ENCODE results near the gene EIF2B2. TPM values are rescaled to one million over a fixed set of nuclear protein-coding genes. Genes with fewer than 3 reads are reported as not detected.

The EIF2B2 gene
- total RNA-seq, 2 donors from 2014 or later = 32.7 to 39.8 TPM

DNA sequence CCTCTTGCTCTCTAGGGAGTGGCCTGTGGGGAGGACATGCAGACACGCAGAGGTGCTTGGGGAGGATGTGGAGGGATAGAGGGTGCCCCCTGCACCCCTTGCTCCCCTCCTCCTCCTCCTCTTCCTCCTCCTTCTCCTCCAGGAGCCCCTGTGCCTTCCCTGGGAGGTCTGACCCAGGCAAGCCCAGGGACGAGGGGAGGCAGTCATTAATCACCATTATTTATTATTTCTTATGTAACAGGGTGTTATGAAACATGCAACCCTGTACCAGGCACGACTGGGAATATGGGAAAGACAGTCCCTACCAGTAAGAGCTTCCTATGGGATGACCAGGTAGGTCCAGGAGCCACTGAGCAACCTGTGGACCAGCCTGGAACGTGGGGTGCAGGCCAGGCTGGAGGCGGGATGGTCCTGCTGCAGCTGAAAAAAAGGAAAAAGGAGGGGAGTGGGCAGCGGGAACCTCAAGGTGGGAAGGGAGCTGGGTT lies 24.8 kb upstream of the EIF2B2 start:
- no peak for ATAC-seq (ENCODE audit: insufficient number of reproducible peaks, low FRiP score, low read depth)
- H3K27ac ChIP-seq = no peak overlapping the region
- peaks cover 29 to 52% of the 10 kb centered on the region in 2 donors for H3K4me1 ChIP-seq (ENCODE audit: control insufficient read depth in 1 of 2, low read depth in 2 of 2)

GRCh38 chr14:74978416-74978947 lies 24.2 kb upstream of the EIF2B2 start:
- Histone ChIP-seq H3K9me3 (no peaks in the 10 kb centered on the region), H3K27ac (no peak overlapping the region), H3K36me3 (no peaks in the 10 kb centered on the region), H3K4me1 (ENCODE audit: control insufficient read depth in 1 of 2, low read depth in 2 of 2) (peaks cover 29 to 57% of the 10 kb centered on the region in 2 donors), H3K27me3 (replicated peaks; ENCODE audit: insufficient read depth) (no peaks in the 10 kb centered on the region), H3K4me3 (no peak overlapping the region)
- DNase-seq (ENCODE audit: low spot score) = no peak
- TF ChIP-seq, protein P1, sequence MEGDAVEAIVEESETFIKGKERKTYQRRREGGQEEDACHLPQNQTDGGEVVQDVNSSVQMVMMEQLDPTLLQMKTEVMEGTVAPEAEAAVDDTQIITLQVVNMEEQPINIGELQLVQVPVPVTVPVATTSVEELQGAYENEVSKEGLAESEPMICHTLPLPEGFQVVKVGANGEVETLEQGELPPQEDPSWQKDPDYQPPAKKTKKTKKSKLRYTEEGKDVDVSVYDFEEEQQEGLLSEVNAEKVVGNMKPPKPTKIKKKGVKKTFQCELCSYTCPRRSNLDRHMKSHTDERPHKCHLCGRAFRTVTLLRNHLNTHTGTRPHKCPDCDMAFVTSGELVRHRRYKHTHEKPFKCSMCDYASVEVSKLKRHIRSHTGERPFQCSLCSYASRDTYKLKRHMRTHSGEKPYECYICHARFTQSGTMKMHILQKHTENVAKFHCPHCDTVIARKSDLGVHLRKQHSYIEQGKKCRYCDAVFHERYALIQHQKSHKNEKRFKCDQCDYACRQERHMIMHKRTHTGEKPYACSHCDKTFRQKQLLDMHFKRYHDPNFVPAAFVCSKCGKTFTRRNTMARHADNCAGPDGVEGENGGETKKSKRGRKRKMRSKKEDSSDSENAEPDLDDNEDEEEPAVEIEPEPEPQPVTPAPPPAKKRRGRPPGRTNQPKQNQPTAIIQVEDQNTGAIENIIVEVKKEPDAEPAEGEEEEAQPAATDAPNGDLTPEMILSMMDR (IDR thresholded peaks at IDR 0.05) = no peak
- ATAC-seq (ENCODE audit: insufficient number of reproducible peaks, low FRiP score, low read depth) = no peak

More for the DNA sequence above, 24.8 kb upstream of the EIF2B2 start:
- Histone ChIP-seq H3K27me3 (replicated peaks; ENCODE audit: insufficient read depth) (no peaks in the 10 kb centered on the region), H3K9me3 (no peaks in the 10 kb centered on the region), H3K36me3 (no peaks in the 10 kb centered on the region), H3K4me3 (no peak overlapping the region)
- TF ChIP-seq, protein P1 (IDR thresholded peaks at IDR 0.05) = no peak
- no peak for DNase-seq (ENCODE audit: low spot score)

DNA sequence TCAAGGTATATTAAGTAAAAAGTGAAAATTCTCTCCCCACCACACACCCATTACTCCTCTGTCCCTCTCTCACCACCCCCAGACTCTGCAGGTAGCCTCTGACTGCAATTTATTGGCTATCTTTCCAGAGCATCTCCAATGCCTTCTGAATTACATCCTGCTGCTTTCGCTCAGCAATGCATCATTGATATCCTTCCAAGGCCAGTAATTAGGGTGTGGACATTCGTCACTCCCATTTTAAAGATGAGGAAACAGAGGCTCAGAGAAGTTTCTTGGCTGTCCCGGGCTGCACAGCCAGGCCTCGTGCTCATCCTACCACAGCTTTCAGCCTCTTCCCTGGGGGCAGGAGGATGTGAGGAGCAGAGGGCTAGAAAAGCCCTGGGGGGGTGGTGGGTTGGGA lies 23.7 kb upstream of the EIF2B2 start:
- H3K4me3 ChIP-seq = no peak overlapping the region
- H3K27ac ChIP-seq = peak overlapping the region; percentile 90 to 96
- TF ChIP-seq, protein P1 (IDR thresholded peaks at IDR 0.05) = no peak
- ATAC-seq (ENCODE audit: insufficient number of reproducible peaks, low FRiP score, low read depth) (no peak), DNase-seq (ENCODE audit: low spot score) (no peak)
- H3K27me3 ChIP-seq (replicated peaks; ENCODE audit: insufficient read depth) = no peaks in the 10 kb centered on the region
- H3K4me1 ChIP-seq (ENCODE audit: control insufficient read depth in 1 of 2, low read depth in 2 of 2) = peaks cover 29 to 61% of the 10 kb centered on the region in 2 donors
- H3K9me3 ChIP-seq = no peaks in the 10 kb centered on the region
- no peaks in the 10 kb centered on the region for H3K36me3 ChIP-seq

DNA sequence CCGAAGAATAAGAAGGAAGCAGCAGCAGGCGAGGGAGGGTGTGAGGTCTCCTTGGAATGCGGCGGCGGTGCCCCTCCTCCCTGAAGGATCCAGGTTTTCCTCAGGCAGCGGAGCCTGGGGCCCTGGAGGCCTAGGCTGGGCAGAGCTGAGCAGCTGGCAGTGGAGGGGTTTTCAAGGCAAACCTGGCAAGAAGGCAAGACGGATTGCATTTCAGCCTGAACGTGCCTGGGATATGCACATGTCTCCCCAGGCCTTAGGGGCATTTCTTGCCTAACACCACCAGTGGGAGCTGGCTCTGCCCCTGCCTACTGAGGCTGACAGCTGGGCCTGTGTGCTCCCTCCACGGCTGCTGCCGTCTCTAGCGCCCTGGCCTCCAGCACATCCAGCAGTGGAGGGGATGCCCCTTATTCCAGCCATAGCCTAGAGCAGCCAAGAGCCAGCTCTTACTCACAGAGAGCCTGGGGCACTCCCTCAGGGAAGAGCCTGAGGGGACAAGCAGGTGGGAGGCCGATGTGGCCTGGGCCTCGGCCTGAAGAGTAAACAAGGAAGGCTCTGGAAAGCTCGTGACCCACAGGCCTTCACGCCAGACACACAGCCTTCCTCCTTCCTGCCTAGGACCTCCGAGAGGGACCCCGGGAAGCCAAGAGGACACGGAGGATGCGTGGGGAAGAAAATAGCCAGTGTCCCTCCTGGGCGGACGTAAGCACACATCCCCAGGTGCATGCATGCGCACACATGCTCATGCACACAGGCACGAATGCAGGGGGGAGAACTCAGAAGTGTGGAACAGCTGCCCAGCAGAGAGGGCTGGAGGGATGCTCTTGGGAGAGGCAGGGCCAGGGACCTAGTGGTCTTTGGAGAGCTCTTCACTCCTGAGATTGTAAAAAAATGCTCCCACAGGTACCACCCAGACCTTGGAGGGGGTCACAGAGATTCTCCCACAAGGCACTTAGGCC lies 23.0 kb upstream of the EIF2B2 start:
- ATAC-seq (ENCODE audit: insufficient number of reproducible peaks, low FRiP score, low read depth) (peak; percentile 13), DNase-seq (ENCODE audit: low spot score) (no peak)
- H3K4me1 ChIP-seq (ENCODE audit: control insufficient read depth in 1 of 2, low read depth in 2 of 2) = peaks cover 29 to 67% of the 10 kb centered on the region in 2 donors

GRCh38 chr14:74980398-74980730 lies 22.4 kb upstream of the EIF2B2 start:
- no peaks in the 10 kb centered on the region for H3K27me3 ChIP-seq (replicated peaks; ENCODE audit: insufficient read depth)
- H3K36me3 ChIP-seq = no peaks in the 10 kb centered on the region
- TF ChIP-seq, protein P1 (IDR thresholded peaks at IDR 0.05) = no peak
- H3K4me1 ChIP-seq (ENCODE audit: control insufficient read depth in 1 of 2, low read depth in 2 of 2) = peaks cover 29 to 73% of the 10 kb centered on the region in 2 donors
- no peaks in the 10 kb centered on the region for H3K9me3 ChIP-seq
- DNase-seq (ENCODE audit: low spot score) (no peak), ATAC-seq (ENCODE audit: insufficient number of reproducible peaks, low FRiP score, low read depth) (no peak)
- H3K27ac ChIP-seq = peak overlapping the region; percentile 90 to 96
- H3K4me3 ChIP-seq = no peak overlapping the region

More for the DNA sequence above, 23.0 kb upstream of the EIF2B2 start:
- TF ChIP-seq, protein P1 (IDR thresholded peaks at IDR 0.05) = peak; percentile 32
- Histone ChIP-seq H3K27ac (peak overlapping the region; percentile 90 to 96), H3K9me3 (no peaks in the 10 kb centered on the region), H3K27me3 (replicated peaks; ENCODE audit: insufficient read depth) (no peaks in the 10 kb centered on the region), H3K36me3 (no peaks in the 10 kb centered on the region), H3K4me3 (no peak overlapping the region)
